IPS-20b (cell line): Measurements from ENCODE around the gene LATS1.
A peak's percentile ranks its signal among the peaks of the same experiment; 100 is the strongest.
"Not testable (repeated sequence)": the region's sequence is repeated elsewhere in the genome, so short reads cannot be mapped to it uniquely, and the experiment has no call there.

ENCODE experiments used
- H3K27ac ChIP-seq: one replicate; pipeline ENCODE4 v1.5.1; 2013; ENCODE audit warnings: low read length
- H3K27me3 ChIP-seq: 2 replicates; pipeline ENCODE4 v1.6.1; 2013; ENCODE audit warnings: mild to moderate bottlenecking, low read length, inconsistent platforms; ENCODE audit not compliant: insufficient read depth
- H3K36me3 ChIP-seq: 2 replicates; pipeline ENCODE4 v1.6.1; 2013; ENCODE audit warnings: low read depth, mild to moderate bottlenecking, inconsistent platforms, low read length, moderate library complexity; ENCODE audit not compliant: insufficient read depth
- H3K4me1 ChIP-seq: 2 replicates; pipeline ENCODE4 v1.6.1; 2013; ENCODE audit warnings: mild to moderate bottlenecking, control low read depth, inconsistent platforms, low read length, moderate library complexity; ENCODE audit not compliant: insufficient read depth
- H3K4me3 ChIP-seq: 2 replicates; pipeline ENCODE4 v1.5.1; 2013; ENCODE audit warnings: mild to moderate bottlenecking, low read length, inconsistent platforms
- H3K9ac ChIP-seq: 2 replicates; pipeline ENCODE4 v1.6.1; 2013; ENCODE audit warnings: low read depth, mild to moderate bottlenecking, inconsistent platforms, low read length, moderate library complexity
- H3K9me3 ChIP-seq: 2 replicates; pipeline ENCODE4 v1.6.1; 2013; ENCODE audit warnings: mild to moderate bottlenecking, low read depth, low read length, inconsistent platforms; ENCODE audit not compliant: insufficient read depth

Gene LATS1

DNA sequence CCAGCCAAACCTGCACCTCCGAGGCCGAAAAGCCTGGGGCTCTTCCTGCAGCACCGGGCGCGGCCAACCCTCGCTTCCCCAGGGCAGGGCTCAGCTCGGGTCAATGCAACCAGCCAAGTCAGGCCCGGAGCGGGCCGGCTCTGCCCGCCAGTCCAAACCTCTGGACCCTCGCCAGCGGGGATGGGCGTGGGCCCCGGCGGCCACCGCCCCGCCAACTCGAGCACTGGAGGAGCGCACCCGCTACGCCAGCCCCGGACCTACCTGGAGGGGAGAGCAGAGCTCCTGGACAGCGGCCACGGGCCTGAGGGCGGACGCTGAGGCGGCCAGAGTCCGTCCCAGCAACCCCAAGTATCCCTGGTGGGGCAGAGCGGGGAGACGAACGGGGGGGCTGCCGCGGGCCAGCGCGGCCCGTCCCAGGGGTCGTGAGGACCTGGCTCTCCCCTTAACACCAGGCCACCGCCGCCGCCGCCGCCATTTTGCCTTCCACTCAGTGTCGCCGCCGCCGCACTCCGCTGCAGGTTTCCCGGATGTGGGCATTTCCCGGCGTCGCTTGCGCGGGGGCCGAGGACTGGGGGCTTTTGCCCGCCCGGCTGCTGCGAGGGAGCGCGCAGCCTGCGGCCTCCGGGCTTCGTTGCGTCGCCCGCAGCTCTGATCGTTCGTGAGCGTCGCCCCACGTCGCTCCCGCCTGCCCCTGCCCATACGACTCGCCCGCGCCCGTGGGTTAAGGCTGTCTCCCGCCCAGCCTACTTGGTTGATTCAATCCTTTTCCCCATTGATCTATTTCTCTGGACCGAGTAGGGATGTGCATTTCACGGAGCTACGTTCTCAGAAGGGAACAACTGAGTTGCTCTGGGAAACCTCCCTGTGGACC lies at the start of gene LATS1:
LATS1 (minus strand) TSS at position 514 of the 871 bp plus-strand sequence. CDS start 15,975 bp downstream, outside the sequence.
- H3K4me3 ChIP-seq, result peak within 1 kb of the TSS; percentile 93
- no peaks in the 10 kb centered on the region; the same call in 1 of the 2 replicates for H3K36me3 ChIP-seq
- peaks cover 5% of the 10 kb centered on the region; the same call in 1 of the 2 replicates for H3K4me1 ChIP-seq
- H3K27me3 ChIP-seq, result no peaks in the 10 kb centered on the region
- no peaks in the 10 kb centered on the region for H3K9me3 ChIP-seq
- peak within 1 kb of the TSS; percentile 80 for H3K9ac ChIP-seq
- peak within 1 kb of the TSS; percentile 93 for H3K27ac ChIP-seq

DNA sequence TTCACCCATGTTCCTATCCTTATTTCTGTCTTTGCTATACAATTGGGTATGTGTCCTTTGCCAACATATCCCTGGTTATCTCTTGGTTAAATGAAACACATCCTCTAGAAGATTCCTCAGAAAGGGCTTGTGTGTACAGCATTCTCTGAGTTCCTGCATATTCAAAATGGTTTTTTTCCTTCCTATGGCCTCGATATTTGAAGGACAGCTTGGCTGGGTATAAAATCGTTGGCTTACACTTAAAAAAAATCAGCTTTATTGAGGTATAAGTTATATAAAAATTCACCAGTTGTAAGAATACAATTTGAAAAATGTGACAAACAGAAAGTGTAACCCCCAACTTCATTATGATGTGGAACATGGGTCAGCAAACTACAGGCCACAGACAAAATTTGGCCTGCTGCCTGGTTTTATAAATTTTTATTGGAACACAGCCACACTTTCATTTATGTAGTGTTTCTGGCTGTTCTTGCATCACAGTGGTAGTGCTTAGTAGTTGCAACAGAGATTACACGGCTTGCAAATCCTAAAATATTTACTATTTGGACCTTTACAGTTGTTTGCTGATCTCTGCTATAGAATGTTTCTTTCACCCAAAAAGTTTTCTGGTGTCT lies 48.4 kb upstream of the LATS1 start:
- Histone ChIP-seq H3K4me1 (no peaks in the 10 kb centered on the region), H3K27me3 (no peaks in the 10 kb centered on the region), H3K27ac (no peak overlapping the region), H3K4me3 (no peak overlapping the region), H3K9ac (no peak overlapping the region), H3K36me3 (peaks cover 14% of the 10 kb centered on the region), H3K9me3 (peaks cover 6% of the 10 kb centered on the region; the same call in 1 of the 2 replicates)

DNA sequence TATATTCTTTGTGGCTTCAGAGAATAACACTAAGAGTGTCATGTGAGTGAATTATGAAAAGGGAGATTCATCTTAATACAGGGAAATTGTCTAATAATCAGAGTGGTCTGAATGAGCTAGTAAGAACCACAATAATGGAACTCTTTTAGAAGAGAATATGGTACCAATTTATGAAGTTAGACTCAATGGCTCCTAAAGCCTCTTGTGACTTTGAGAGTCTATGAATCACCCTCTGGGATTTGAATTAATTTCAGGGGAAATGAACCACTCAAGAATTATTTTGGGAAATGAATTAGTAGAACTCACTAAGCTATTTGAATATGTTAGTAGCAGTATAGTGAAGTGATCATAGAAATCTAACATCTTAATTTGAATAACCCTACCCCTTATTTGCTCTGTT lies 46.0 kb upstream of the LATS1 start:
- peaks cover 6% of the 10 kb centered on the region; the same call in 1 of the 2 replicates for H3K9me3 ChIP-seq
- no peak overlapping the region for H3K27ac ChIP-seq
- no peak overlapping the region for H3K4me3 ChIP-seq
- H3K36me3 ChIP-seq, result peaks cover 20% of the 10 kb centered on the region
- H3K9ac ChIP-seq, result no peak overlapping the region
- no peaks in the 10 kb centered on the region for H3K4me1 ChIP-seq
- no peaks in the 10 kb centered on the region for H3K27me3 ChIP-seq

DNA sequence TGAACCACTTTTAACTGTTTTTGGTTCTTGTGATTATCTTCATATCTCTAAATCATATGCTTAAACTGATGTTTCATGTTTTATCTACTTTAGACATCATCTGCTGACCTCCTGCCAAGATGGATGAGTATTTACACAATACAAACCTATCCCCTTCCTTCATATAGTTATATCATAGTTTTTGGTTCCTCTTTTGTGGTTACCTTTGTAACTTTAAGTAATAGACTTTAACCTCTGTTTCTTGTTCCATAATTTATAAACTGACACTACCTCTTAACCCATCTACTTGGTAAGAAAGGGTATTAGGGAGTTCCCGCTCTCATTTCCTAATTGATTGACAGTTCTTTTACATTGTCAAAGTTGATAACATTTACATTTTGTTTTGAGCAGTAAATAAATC lies 43.5 kb upstream of the LATS1 start:
- Histone ChIP-seq H3K27me3 (no peaks in the 10 kb centered on the region), H3K9ac (no peak overlapping the region), H3K9me3 (peaks cover 6% of the 10 kb centered on the region; the same call in 1 of the 2 replicates), H3K4me1 (no peaks in the 10 kb centered on the region), H3K27ac (no peak overlapping the region), H3K4me3 (no peak overlapping the region), H3K36me3 (peaks cover 16% of the 10 kb centered on the region)

DNA sequence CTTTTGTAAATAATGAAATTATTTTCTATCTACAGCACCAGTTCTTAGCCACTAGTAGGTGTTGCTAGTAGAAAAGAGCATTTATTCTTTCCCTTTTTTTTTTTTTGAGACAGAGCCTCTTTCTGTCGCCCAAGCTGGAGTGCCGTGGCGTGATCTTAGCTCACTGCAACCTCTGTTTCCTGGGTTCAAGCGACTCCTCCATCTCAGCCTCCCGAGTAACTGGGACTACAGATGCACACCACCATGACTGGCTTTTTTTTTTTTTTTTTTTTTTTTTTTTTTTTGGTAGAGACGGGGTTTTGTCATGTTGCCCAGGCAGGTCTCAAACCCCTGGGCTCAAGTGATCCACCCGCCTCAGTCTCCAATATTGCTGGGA lies 38.3 kb upstream of the LATS1 start:
- H3K36me3 ChIP-seq, result peaks cover 10% of the 10 kb centered on the region
- no peaks in the 10 kb centered on the region for H3K9me3 ChIP-seq
- H3K27ac ChIP-seq, result no peak overlapping the region
- no peak overlapping the region for H3K4me3 ChIP-seq
- H3K27me3 ChIP-seq, result no peaks in the 10 kb centered on the region
- no peaks in the 10 kb centered on the region for H3K4me1 ChIP-seq
- H3K9ac ChIP-seq, result no peak overlapping the region

DNA sequence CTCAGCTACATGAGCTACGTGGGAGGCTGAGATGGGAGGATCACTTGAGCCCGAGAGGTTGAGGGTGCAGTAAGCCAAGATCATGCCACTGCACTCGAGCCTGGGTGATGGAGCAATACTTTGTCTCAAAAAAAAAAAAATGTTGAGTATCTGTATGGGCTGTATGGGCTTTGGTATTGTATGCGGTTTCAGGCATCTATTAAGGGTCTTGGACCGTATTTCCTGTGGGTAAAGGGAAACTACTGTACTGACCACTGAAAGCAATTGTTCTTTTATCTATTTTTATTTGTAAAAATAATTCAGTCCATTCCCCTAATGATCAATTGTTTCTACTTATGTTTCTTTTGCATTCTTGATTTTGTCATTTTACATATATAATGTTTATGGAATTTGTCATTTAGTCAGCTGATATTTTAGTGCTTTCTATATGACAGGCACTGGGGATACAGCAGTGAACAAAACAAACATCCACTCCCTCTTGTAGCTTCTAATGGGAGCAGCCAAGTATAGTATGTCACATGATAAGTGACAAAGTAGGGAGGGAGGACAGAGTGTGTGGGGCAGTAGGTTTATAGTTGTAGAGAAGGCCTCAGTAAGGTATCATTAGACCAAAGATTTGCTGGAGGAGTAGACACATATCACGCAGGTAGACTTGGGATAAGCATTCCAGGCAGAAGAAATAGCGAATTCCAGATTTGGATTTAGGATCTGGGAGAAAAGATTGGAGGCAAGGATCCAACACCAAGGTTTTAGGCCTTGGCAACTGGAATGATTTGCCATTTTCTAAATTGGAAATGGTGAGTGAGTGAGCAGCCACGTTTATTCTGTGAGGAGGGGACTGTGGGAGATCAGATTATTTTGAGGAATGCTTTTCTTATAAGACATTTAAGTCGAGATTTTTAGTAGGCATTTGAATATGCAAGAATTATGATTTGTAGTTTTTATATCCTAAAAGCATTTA lies 37.7 kb upstream of the LATS1 start:
- Histone ChIP-seq H3K27me3 (no peaks in the 10 kb centered on the region), H3K36me3 (peaks cover 6% of the 10 kb centered on the region), H3K4me3 (no peak overlapping the region), H3K9me3 (no peaks in the 10 kb centered on the region), H3K4me1 (no peaks in the 10 kb centered on the region; the same call in 1 of the 2 replicates), H3K27ac (no peak overlapping the region), H3K9ac (no peak overlapping the region)

DNA sequence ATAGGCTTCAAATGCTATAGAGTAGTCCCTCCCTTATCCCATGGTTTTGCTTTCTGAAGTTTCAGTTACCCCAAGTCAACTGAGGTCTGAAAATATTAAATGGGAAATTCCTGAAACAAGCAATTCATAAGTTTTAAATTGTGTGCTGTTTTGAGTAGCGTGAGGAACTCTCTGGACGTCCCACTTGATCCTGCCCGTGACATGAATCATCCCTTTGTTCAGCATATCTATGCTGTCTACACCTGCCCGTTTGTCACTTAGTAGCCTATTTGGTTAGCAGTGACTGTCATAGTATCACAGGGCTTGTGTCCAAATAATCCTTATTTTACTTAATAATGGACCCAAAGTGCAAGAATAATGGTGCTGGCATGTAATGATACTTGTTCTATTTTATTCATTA lies 36.6 kb upstream of the LATS1 start:
- Histone ChIP-seq H3K27ac (no peak overlapping the region), H3K36me3 (no peaks in the 10 kb centered on the region)

DNA sequence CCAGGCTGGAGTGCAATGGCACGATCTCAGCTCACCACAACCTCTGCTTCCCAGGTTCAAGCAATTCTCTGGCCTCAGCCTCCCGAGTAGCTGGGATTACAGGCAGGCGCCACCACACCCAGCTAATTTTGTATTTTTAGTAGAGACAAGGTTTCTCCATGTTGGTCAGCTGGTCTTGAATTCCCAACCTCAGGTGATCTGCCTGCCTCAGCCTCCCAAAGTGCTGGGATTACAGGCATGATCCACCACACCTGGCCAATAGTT lies 35.4 kb upstream of the LATS1 start:
- not testable (repeated sequence) for H3K27me3 ChIP-seq, H3K4me1 ChIP-seq, H3K9ac ChIP-seq, H3K4me3 ChIP-seq, H3K9me3 ChIP-seq, H3K27ac ChIP-seq, H3K36me3 ChIP-seq

More for the DNA sequence above, 36.6 kb upstream of the LATS1 start:
- no peak overlapping the region for H3K9ac ChIP-seq
- no peaks in the 10 kb centered on the region for H3K27me3 ChIP-seq
- H3K4me1 ChIP-seq, result no peaks in the 10 kb centered on the region; the same call in 1 of the 2 replicates
- no peak overlapping the region for H3K4me3 ChIP-seq
- H3K9me3 ChIP-seq, result no peaks in the 10 kb centered on the region

DNA sequence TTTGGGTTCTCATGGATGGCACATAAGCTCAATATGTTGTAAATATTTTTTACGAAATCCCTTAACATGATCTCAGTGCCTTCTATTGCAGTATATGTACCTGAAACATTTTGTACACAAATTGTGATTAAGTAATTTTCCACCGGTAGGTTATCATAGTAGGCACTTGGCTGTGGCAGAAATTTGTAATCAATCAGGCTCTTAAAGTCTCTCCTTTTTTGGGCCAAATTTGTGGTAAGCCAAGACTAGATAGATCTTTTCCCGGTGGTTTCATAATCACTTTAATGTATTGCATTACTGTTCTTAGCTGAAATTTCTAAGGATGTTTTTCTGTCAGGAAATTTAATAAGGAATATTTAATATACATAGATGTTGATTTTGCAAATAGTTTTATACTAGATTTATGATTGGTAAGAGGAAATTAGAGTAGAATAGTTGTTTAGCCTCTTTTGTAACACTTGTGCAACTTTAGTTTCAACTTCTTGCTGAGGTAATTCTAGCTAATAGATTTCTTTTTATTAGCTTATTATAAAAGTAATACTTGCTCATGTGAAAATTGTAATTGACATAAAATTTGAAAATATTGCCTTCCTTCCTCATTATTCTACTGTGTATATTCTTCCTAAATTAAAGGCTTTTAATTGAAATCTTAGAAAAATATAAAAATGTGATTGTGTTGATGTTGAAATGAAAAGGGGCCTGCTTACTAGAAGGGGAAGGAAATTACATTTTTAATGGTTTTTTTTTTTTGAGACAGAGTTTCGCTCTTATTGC lies 34.9 kb upstream of the LATS1 start:
- no peaks in the 10 kb centered on the region for H3K9me3 ChIP-seq
- H3K36me3 ChIP-seq, result no peaks in the 10 kb centered on the region
- H3K4me3 ChIP-seq, result no peak overlapping the region
- H3K27me3 ChIP-seq, result no peaks in the 10 kb centered on the region
- no peaks in the 10 kb centered on the region; the same call in 1 of the 2 replicates for H3K4me1 ChIP-seq
- no peak overlapping the region for H3K9ac ChIP-seq
- no peak overlapping the region for H3K27ac ChIP-seq

DNA sequence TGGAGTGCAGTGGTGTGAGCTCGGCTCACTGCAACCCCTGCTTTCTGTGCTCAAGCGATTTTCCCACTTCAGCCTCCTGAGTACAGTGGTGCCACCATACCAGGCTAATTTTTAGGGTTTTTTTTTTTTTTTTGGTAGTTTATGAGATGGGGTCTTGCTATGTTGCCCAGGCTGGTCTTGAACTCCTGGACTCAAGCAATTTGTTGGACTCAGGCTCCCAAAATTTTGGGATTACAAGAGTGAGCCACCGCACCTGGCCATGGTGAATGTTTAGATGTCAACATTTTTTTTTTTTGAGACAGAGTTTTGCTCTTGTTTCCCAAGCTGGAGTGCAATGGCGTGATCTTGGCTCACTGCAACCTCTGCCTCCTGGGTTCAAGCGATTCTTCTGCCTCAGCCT lies 34.0 kb upstream of the LATS1 start:
- H3K27me3 ChIP-seq, H3K4me3 ChIP-seq, H3K9ac ChIP-seq, H3K27ac ChIP-seq, H3K4me1 ChIP-seq, H3K9me3 ChIP-seq, H3K36me3 ChIP-seq: not testable (repeated sequence)

DNA sequence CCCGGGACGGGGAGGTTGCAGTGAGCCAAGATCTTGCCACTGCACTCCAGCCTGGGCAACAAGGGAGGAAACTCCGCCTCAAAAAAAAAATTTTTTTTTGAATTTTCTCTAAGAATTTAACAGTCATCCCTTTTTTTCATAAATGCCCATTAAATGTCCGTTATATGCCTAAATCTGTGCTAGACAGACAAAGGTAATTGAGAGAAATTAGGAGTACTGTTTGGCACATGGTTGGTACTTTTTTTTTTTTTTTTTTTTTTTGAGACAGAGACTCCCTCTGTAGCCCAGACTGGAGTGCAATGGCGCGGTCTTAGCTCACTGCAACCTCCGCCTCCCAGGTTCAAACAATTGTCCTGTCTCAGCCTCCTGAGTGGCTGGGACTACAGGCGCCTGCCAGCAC lies 33.3 kb upstream of the LATS1 start:
- H3K36me3 ChIP-seq, result no peaks in the 10 kb centered on the region
- no peaks in the 10 kb centered on the region for H3K9me3 ChIP-seq
- no peak overlapping the region for H3K27ac ChIP-seq
- H3K4me3 ChIP-seq, result no peak overlapping the region
- H3K4me1 ChIP-seq, result no peaks in the 10 kb centered on the region; the same call in 1 of the 2 replicates
- H3K27me3 ChIP-seq, result no peaks in the 10 kb centered on the region
- no peak overlapping the region; the same call in 1 of the 2 replicates for H3K9ac ChIP-seq
